Liver (tissue), 3 donors: ENCODE results near the gene UGGT2.

Source experiments
- CTCF ChIP-seq: fragments of 150-350 bp; IDR thresholded peaks from 2 replicates; pipeline ENCODE4 v1.5.1; 2017; ENCODE audit warnings: improper control_type of control experiment, low read depth, low read length; ENCODE audit not compliant: missing input control
- MAX ChIP-seq: IDR thresholded peaks from 2 replicates; pipeline ENCODE4 v1.6.1; 2016; ENCODE audit warnings: antibody characterized with exemption
- RAD21 ChIP-seq, 2 donors: IDR thresholded peaks; 2 replicates each; pipeline ENCODE4 v1.6.1; 2016; ENCODE audit warnings: antibody characterized with exemption in 2 of 2, mild to moderate bottlenecking in 2 of 2
- REST ChIP-seq: IDR thresholded peaks from 2 replicates; pipeline ENCODE4 v1.6.1; 2016; ENCODE audit warnings: antibody characterized with exemption, mild to moderate bottlenecking
- TAF1 ChIP-seq: conservative IDR thresholded peaks from 2 replicates; pipeline ENCODE4 v1.6.1; 2016; ENCODE audit warnings: antibody characterized with exemption, mild to moderate bottlenecking
- donor health status: healthy.
- donor health status: healthy.

- TF ChIP-seq CTCF (no peak), MAX (no peak), REST (no peak), TAF1 (no peak), RAD21 (IDR thresholded peaks at IDR 0.05) (no peak)
Measured at GRCh38 chr13:95882121-95882520, 171.1 kb downstream of the UGGT2 start.
